Ectodermal cell (in vitro differentiated cells): ENCODE data around the gene WHAMM.

Source experiments
- H3K27ac ChIP-seq: 2 replicates; pipeline ENCODE4 v1.7.0; 2013; ENCODE audit warnings: mild to moderate bottlenecking, low read depth, low read length; ENCODE audit not compliant: insufficient read depth, poor library complexity, severe bottlenecking
- H3K27me3 ChIP-seq: 2 replicates; pipeline ENCODE4 v1.7.0; 2013; ENCODE audit warnings: mild to moderate bottlenecking, low read length; ENCODE audit not compliant: insufficient read depth, control insufficient read depth, poor library complexity, severe bottlenecking
- H3K36me3 ChIP-seq: one replicate; pipeline ENCODE4 v1.7.0; 2013; ENCODE audit warnings: low read length; ENCODE audit not compliant: control insufficient read depth, insufficient read depth
- H3K4me1 ChIP-seq: one replicate; pipeline ENCODE4 v1.7.0; 2013; ENCODE audit warnings: low read length; ENCODE audit not compliant: control insufficient read depth, insufficient read depth
- H3K4me3 ChIP-seq: 2 replicates; pipeline ENCODE4 v1.7.0; 2013; ENCODE audit warnings: low read depth, low read length, control low read depth; ENCODE audit not compliant: insufficient read depth
- H3K9me3 ChIP-seq: 2 replicates; pipeline ENCODE4 v1.7.0; 2013; ENCODE audit warnings: mild to moderate bottlenecking, low read length, moderate library complexity; ENCODE audit not compliant: control insufficient read depth
- WGBS, 2 experiments: methylation state at CpG; one replicate each; pipeline ENCODE4 v1.1.7; 2013; ENCODE audit warnings: missing lambda C conversion rate in 2 of 2; 5-methylcytosine and 5-hydroxymethylcytosine counted together

Gene WHAMM

DNA sequence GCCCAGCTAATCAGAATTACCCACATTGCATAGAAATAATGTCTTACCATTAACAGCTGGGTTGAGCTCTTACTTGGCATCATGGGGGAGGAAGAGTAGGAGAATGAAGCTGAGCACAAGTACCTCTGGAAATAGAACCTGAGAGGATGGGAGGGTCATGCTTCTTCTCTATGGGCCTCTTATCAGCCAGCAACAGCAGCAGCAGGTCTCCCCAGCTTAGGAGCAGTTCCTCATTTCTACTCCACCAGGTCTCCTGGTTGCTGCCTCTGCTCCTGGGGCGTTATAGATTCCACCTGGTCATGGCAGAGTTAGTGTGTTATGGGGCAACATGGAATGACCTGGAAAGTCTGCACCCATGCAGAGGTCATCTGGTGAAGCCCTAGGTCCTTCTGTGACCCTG is 6.9 kb upstream of the WHAMM start:
- Histone ChIP-seq H3K4me3 (no peak overlapping the region), H3K27me3 (peaks cover 32% of the 10 kb centered on the region)

DNA sequence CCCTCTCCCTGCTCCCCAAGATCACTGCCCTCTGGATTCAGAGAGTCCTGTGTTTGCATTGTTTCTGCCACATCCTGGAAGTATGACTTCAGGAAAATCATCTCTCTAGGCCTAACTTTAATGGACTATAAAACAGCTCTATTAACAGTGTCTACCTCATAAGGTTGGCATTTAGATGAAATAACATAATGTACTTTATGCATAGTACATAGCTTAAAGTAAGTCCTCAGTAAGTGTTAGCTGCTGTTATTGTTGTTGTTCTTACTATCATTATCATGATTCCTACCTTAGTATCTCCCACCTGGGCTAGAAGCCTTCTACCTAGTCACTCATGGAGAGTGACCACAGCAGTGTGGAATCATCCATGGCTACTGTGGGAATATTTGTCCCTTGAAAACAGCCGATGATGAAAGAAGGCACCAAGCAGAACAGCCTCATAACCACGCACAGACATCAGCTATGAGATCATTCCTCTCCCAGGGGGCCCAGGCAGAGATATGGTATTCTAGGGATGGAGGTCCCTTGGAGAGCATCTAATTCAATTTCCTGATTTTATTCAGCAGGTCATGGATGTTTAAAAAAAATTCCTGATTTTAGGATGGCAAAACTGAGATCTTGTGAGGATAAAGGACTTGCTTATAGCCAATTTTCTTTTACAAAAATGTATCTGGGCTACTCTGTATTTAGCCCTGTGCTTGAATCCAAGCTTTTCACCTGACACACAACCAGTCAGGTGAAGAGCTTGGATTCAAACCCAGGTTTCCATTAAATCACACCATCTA is 5.4 kb upstream of the WHAMM start:
- Histone ChIP-seq H3K36me3 (no peaks in the 10 kb centered on the region), H3K4me3 (no peak overlapping the region), H3K27me3 (peaks cover 32% of the 10 kb centered on the region), H3K9me3 (no peaks in the 10 kb centered on the region), H3K27ac (no peak overlapping the region), H3K4me1 (no peaks in the 10 kb centered on the region)
- WGBS, 2 experiments: 86 to 98% methylated on average over 2 of the region's 2 CpGs

More for the DNA sequence above, 6.9 kb upstream of the WHAMM start:
- Histone ChIP-seq H3K9me3 (no peaks in the 10 kb centered on the region), H3K4me1 (no peaks in the 10 kb centered on the region), H3K36me3 (no peaks in the 10 kb centered on the region), H3K27ac (no peak overlapping the region)
- WGBS, 2 experiments: 77 to 94% methylated on average over 1 of the region's 1 CpG

DNA sequence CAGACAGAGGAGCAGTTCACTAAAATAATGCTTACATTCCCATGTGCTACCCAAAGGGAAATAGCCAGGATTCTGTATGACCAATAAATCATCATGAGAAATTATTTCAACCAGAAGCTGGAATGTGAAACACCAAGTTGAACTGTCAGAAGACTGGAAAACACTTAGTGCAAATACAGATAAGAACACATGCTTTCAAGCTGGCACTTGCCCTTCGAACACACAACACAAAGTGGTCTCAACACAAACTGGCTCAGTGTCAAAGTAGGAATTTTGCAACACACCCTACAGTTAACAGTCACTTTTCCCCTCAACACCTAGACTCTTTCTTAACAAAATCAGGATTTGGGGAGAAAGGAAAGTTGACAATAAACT is 4.9 kb upstream of the WHAMM start:
- Histone ChIP-seq H3K27ac (no peak overlapping the region), H3K36me3 (no peaks in the 10 kb centered on the region), H3K4me1 (no peaks in the 10 kb centered on the region), H3K4me3 (no peak overlapping the region), H3K27me3 (peaks cover 32% of the 10 kb centered on the region), H3K9me3 (no peaks in the 10 kb centered on the region)
- 80 to 81% methylated on average over 1 of the region's 1 CpG for WGBS, 2 experiments

DNA sequence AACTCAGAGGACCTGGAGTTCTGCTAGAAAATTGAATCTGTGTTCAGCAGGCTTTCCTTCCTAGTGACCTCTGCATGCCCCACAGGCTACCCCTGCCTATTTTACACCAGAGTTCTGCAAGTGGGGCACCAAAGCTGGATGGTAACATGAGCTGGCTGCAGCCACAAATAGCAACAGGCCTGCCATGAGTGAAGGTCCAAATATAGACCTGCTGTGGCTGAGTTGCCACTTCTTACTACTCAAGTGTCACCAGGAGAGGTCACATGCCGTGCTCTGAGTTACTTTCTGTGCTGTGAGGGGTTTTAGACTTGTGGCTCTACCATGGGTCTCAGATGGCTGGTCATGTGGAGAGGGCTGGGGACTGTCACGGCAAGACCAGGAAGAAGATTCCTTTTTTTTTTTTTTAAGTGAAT is 3.4 kb upstream of the WHAMM start, which contains the start of gene FSD2:
FSD2 (minus strand) TSS at position 76 of the 413 bp plus-strand sequence. CDS start 18,679 bp downstream, outside the sequence.
- no peaks in the 10 kb centered on the region for H3K9me3 ChIP-seq
- WGBS, 2 experiments: 63 to 77% methylated on average over 2 of the region's 2 CpGs
- H3K36me3 ChIP-seq: no peaks in the 10 kb centered on the region
- H3K4me3 ChIP-seq: no peak within 1 kb of the TSS
- H3K27ac ChIP-seq: no peak within 1 kb of the TSS
- no peaks in the 10 kb centered on the region for H3K4me1 ChIP-seq
- peaks cover 35% of the 10 kb centered on the region for H3K27me3 ChIP-seq

DNA sequence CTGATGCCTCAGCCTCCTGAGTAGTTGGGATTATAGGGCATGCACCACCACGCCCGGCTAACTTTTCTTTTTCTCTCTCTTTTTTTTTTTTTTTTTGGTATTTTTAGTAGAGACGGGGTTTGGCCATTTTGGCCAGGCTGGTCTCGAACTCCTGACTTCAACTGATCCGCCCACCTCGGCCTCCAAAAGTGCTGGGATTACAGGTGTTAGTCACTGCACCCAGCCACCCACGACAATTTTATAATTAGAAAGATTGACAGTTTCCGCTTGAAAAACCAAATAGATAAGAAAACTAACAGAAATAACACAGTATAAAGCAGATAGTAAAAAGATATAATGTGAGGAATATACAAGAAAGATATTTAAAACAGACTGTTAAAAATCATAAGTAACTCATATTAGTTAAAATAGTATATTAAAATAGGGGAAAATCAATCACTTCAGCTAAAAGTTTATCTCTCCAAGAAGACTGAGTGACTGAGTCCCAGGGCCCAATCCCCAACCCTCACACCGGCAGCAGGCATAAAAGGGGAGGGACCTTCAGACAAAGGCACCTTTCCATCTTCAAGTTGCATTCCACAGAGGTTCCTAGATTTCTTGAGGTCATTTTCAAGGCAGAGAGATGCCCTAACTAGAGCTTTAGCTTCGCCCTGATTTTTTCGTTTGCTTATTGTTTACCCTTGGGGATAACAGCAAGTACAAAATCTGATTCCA is 1.4 kb upstream of the WHAMM start:
- no peaks in the 10 kb centered on the region for H3K9me3 ChIP-seq
- H3K27me3 ChIP-seq: peaks cover 25% of the 10 kb centered on the region
- no peaks in the 10 kb centered on the region for H3K4me1 ChIP-seq
- 93 to 94% methylated on average over 8 to 10 of the region's 11 CpGs for WGBS, 2 experiments
- no peaks in the 10 kb centered on the region for H3K36me3 ChIP-seq
- no peak overlapping the region for H3K27ac ChIP-seq
- no peak overlapping the region for H3K4me3 ChIP-seq

DNA sequence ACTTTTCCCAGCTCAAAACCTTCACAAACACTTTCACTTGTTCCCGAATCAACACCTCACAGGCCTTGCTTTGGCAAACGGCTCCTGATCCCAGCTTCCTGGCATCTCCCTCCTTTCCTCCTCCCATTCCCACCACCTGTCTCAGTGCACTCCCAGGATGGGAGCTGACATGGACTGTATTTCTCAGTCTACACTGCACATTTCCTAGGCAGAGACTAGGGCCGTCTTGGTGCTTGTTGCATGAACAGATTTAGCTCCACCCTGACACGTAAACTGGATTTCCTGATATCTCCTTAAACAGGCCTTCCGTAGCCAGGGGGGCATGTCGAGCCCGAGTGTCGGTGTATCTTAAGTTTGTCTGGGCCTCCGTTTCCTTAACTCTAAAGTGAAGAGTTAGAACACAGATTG is 790 bp upstream of the WHAMM start:
- Histone ChIP-seq H3K27ac (no peak overlapping the region), H3K4me1 (no peaks in the 10 kb centered on the region), H3K4me3 (no peak overlapping the region), H3K36me3 (no peaks in the 10 kb centered on the region), H3K9me3 (no peaks in the 10 kb centered on the region), H3K27me3 (peaks cover 25% of the 10 kb centered on the region)
- WGBS, 2 experiments: 89 to 91% methylated on average over 9 of the region's 9 CpGs

DNA sequence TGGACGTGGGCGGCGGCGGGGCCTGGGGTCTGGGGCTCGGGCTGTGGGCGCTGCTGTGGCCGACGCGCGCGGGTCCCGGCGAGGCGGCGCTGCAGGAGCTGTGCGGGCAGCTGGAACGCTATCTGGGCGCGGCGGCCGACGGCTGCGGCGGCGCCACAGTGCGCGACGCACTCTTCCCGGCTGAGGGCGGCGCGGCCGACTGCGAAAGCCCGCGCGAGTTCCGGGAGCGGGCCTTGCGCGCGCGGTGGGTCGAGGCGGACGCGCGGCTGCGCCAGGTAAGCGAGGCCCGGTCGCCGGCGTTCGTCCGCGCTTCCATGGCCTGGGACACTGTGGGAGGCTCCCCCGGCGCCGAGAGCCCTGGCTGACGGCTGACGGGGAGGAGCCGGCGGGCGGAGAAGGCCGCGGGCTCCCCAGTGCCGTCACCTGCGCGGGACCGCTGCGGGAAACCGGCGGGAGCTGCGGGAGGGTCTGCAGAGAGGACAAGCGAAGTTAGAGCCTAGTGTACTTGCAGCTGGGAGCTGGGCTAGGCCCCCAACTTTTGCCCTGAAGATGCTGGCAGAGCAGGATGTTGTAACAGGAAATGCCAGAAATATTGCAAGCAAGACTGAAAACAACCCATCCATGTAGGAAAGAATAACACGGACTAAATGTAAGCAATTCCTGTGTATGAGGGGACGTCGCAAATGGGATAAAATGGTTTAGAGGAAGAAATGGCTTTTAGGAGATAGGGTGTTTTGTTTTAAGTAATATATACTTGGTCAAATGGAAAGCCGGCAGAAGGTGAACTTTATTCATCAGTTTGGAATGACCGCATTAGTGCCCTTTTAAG is 847 bp downstream of the WHAMM start:
- 1% methylated on average over 81 of the region's 81 CpGs for WGBS, 2 experiments
- no peaks in the 10 kb centered on the region for H3K36me3 ChIP-seq
- peaks cover 10% of the 10 kb centered on the region for H3K27me3 ChIP-seq
- no peaks in the 10 kb centered on the region for H3K9me3 ChIP-seq
- H3K4me3 ChIP-seq: peak overlapping the region; percentile 95
- H3K27ac ChIP-seq: peak overlapping the region; percentile 82
- no peaks in the 10 kb centered on the region for H3K4me1 ChIP-seq

DNA sequence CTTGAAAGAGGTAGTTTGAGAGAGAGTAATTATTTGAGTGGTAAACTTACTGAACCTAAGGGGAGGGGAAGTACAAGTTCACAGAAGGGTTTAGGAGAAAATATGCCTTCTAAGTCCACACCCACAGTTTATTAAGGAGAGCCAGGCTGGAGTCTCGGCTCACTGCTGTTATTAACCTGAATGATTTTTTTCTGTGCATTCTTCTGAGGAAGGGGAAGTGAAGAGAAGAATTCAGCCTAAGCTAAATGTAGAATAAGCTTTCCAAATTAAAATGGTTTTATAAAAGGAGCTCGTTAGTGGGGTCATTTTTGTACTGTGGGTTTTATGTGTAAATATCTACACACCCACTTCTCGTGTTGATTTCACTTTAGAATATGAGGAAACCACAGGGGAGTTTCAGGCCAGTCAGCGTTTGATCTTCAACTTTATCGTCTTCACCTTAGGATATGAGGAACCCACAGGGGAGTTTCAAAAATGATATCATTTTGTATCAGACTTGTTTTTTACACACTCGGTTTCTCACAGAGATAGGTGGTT is 1.5 kb downstream of the WHAMM start:
- no peak overlapping the region for H3K27ac ChIP-seq
- H3K36me3 ChIP-seq: no peaks in the 10 kb centered on the region
- H3K9me3 ChIP-seq: no peaks in the 10 kb centered on the region
- H3K4me3 ChIP-seq: peak overlapping the region; percentile 95
- 60 to 70% methylated on average over 3 to 6 of the region's 6 CpGs for WGBS, 2 experiments
- no peaks in the 10 kb centered on the region for H3K4me1 ChIP-seq
- H3K27me3 ChIP-seq: peaks cover 9% of the 10 kb centered on the region

DNA sequence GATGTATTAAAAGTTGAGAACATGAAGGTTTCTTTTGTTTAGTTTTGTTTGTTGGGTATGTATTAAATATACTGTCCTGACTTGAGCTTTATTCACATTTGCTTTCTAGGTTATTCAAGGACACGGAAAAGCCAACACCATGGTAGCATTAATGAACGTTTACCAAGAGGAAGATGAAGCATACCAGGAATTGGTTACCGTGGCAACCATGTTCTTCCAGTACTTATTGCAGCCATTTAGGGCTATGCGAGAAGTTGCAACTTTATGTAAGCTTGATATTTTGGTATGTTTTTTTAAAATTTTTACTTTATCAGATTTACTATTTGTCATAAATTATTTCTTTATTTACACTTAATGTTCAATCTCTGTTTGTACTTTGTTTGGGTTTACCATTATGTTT is 3.6 kb downstream of the WHAMM start:
- WGBS, 2 experiments: 96 to 98% methylated on average over 4 of the region's 4 CpGs
- peaks cover 9% of the 10 kb centered on the region for H3K27me3 ChIP-seq
- no peaks in the 10 kb centered on the region for H3K4me1 ChIP-seq
- no peaks in the 10 kb centered on the region for H3K9me3 ChIP-seq
- H3K4me3 ChIP-seq: no peak overlapping the region
- H3K36me3 ChIP-seq: no peaks in the 10 kb centered on the region
- no peak overlapping the region for H3K27ac ChIP-seq

DNA sequence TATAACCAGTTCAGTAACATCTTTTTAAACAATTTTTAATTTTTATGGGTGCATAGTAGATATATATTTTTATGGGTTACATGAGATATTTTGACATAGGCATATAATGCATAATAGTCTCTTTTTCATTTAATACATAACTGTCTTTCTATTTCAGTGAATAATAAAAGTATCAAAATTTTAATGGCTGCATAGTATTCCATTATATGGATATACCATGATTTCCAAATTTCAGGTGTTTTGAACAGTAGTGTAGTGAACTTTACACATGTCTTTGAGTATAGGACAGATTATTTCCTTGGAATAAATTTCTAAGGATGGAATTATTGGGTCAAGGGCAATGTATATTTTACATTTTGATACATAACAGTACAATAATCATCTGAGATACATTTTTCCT is 10.7 kb downstream of the WHAMM start:
- H3K27ac ChIP-seq: no peak overlapping the region
- no peaks in the 10 kb centered on the region for H3K4me1 ChIP-seq
- no peaks in the 10 kb centered on the region for H3K27me3 ChIP-seq
- H3K9me3 ChIP-seq: no peaks in the 10 kb centered on the region
- peaks cover 9% of the 10 kb centered on the region for H3K36me3 ChIP-seq
- H3K4me3 ChIP-seq: no peak overlapping the region
